IMR-90 (cell line): Measurements from ENCODE around the gene KRT82. TPM values are rescaled to one million over a fixed set of nuclear protein-coding genes. Genes with fewer than 3 reads are reported as not detected.

Experiments used
- ATAC-seq: fragments of 200-7000 bp; cut with Tn5 transposase; 2 replicates; pipeline ENCODE4 v1.9.1; 2020; ENCODE audit warnings: low read depth, mild to moderate bottlenecking, moderate library complexity
- BruUV-seq: library from RNA; stranded (reverse); fragments of 400-500 nt; replicated peaks from 2 replicates; lab custom pipeline; 2021; lab: Mats Ljungman, UMichigan
- CTCF ChIA-PET: fragments of 300-600 bp; formaldehyde crosslinking; extraction: SDS; loops from one replicate; lab custom pipeline; 2021; ENCODE audit warnings: antibody characterized with exemption; lab: Yijun Ruan, JAX
- POLR2A ChIA-PET: fragments of 300-600 bp; sonication (Branson Sonifier 250); formaldehyde crosslinking; loops from one replicate; lab custom pipeline; 2022; ENCODE audit warnings: antibody characterized with exemption; ENCODE audit not compliant: unreplicated experiment; lab: Charles Lee
- DNase-seq: peaks from one replicate; pipeline ENCODE4 v3.0.0; 2013
- H2AFZ ChIP-seq: replicated peaks from 2 replicates; pipeline ENCODE3; 2013; ENCODE audit warnings: low read length, mild to moderate bottlenecking; ENCODE audit not compliant: poor library complexity
- H2AK5ac ChIP-seq: 2 replicates; pipeline ENCODE4 v1.6.1; 2013; ENCODE audit warnings: low read depth, low read length, inconsistent platforms
- H2AK9ac ChIP-seq: replicated peaks from 2 replicates; pipeline ENCODE3; 2013; ENCODE audit warnings: mild to moderate bottlenecking, low read depth, low read length, moderate library complexity; ENCODE audit not compliant: poor library complexity
- H2BK120ac ChIP-seq: 2 replicates; pipeline ENCODE4 v1.6.1; 2013; ENCODE audit warnings: low read depth, low read length, inconsistent platforms
- H2BK15ac ChIP-seq: 3 replicates; pipeline ENCODE4 v1.6.1; 2013; ENCODE audit warnings: low read depth, low read length, inconsistent platforms
- H2BK20ac ChIP-seq: 2 replicates; pipeline ENCODE4 v1.6.1; 2013; ENCODE audit warnings: low read depth, mild to moderate bottlenecking, inconsistent platforms, low read length, moderate library complexity
- H2BK5ac ChIP-seq: 2 replicates; pipeline ENCODE4 v1.6.1; 2013; ENCODE audit warnings: mild to moderate bottlenecking, low read depth, low read length, inconsistent platforms; ENCODE audit not compliant: poor library complexity, severe bottlenecking
- H3K14ac ChIP-seq: replicated peaks from 2 replicates; pipeline ENCODE4 v1.6.1; 2013; ENCODE audit warnings: low read depth, low read length, inconsistent platforms
- H3K18ac ChIP-seq: 2 replicates; pipeline ENCODE4 v1.6.1; 2013; ENCODE audit warnings: low read depth, low read length, control low read depth
- H3K23ac ChIP-seq: 2 replicates; pipeline ENCODE4 v1.6.1; 2013; ENCODE audit warnings: low read depth, low read length, inconsistent platforms
- H3K27ac ChIP-seq: 2 replicates; pipeline ENCODE4 v1.5.1; 2013; ENCODE audit warnings: mild to moderate bottlenecking, control low read depth, low read length; ENCODE audit not compliant: insufficient read depth
- H3K27me3 ChIP-seq: 2 replicates; pipeline ENCODE4 v1.6.1; 2013; ENCODE audit warnings: low read length; ENCODE audit not compliant: control insufficient read depth, insufficient read depth
- H3K36me3 ChIP-seq: 2 replicates; pipeline ENCODE4 v1.6.1; 2013; ENCODE audit warnings: low read length, mixed read lengths; ENCODE audit not compliant: control insufficient read depth, insufficient read depth
- H3K4ac ChIP-seq: 2 replicates; pipeline ENCODE4 v1.6.1; 2013; ENCODE audit warnings: low read depth, low read length, inconsistent platforms
- H3K4me1 ChIP-seq: 2 replicates; pipeline ENCODE4 v1.6.1; 2013; ENCODE audit warnings: low read length, mixed read lengths; ENCODE audit not compliant: control insufficient read depth, insufficient read depth
- H3K4me2 ChIP-seq: 2 replicates; pipeline ENCODE4 v1.6.1; 2013; ENCODE audit warnings: low read depth, mild to moderate bottlenecking, control low read depth, low read length, moderate library complexity
- H3K4me3 ChIP-seq: 2 replicates; pipeline ENCODE4 v1.5.1; 2013; ENCODE audit warnings: low read depth, mild to moderate bottlenecking, control low read depth, low read length, moderate library complexity; ENCODE audit not compliant: insufficient read depth
- H3K56ac ChIP-seq: 2 replicates; pipeline ENCODE4 v1.6.1; 2013; ENCODE audit warnings: low read length, inconsistent platforms; ENCODE audit not compliant: insufficient read depth; ENCODE audit errors: extremely low read depth
- H3K79me1 ChIP-seq, 2 experiments: 2 replicates each; pipeline ENCODE4 v1.6.1; 2013; ENCODE audit warnings: low read length in 2 of 2, inconsistent platforms in 1 of 2, low read depth in 1 of 2
- H3K9ac ChIP-seq: 2 replicates; pipeline ENCODE4 v1.6.1; 2013; ENCODE audit warnings: low read depth, low read length, control low read depth
- H3K9me1 ChIP-seq: 2 replicates; pipeline ENCODE4 v1.6.1; 2013; ENCODE audit warnings: low read length, inconsistent platforms; ENCODE audit not compliant: insufficient read depth
- H3K9me3 ChIP-seq: 2 replicates; pipeline ENCODE4 v1.6.1; 2013; ENCODE audit warnings: low read length; ENCODE audit not compliant: control insufficient read depth, insufficient read depth
- H4K20me1 ChIP-seq: 2 replicates; pipeline ENCODE4 v1.6.1; 2013; ENCODE audit warnings: low read length, inconsistent platforms; ENCODE audit not compliant: insufficient read depth
- H4K5ac ChIP-seq: 2 replicates; pipeline ENCODE4 v1.6.1; 2013; ENCODE audit warnings: mild to moderate bottlenecking, low read depth, low read length, control low read depth
- H4K8ac ChIP-seq, 2 experiments: 2 replicates each; pipeline ENCODE4 v1.6.1; 2013; ENCODE audit warnings: low read depth in 2 of 2, low read length in 2 of 2, control low read depth in 1 of 2, inconsistent platforms in 1 of 2
- H4K91ac ChIP-seq: 2 replicates; pipeline ENCODE4 v1.6.1; 2013; ENCODE audit warnings: low read depth, low read length, inconsistent platforms; ENCODE audit not compliant: insufficient read depth
- CHD1 ChIP-seq: IDR thresholded peaks from 2 replicates; pipeline ENCODE4 v1.6.1; 2012; ENCODE audit warnings: low read depth, low read length, improper control_type of control experiment
- ELK1 ChIP-seq: fragments of 150-350 bp; IDR thresholded peaks from 2 replicates; pipeline ENCODE4 v1.6.1; 2016; ENCODE audit warnings: low read depth, mild to moderate bottlenecking, low read length, moderate library complexity, borderline replicate concordance
- FOS ChIP-seq: fragments of 150-350 bp; IDR thresholded peaks from 2 replicates; pipeline ENCODE4 v1.6.1; 2016; ENCODE audit warnings: low read depth, low read length
- MAFK ChIP-seq: IDR thresholded peaks from 2 replicates; pipeline ENCODE4 v1.6.1; 2012; ENCODE audit warnings: low read depth, low read length, improper control_type of control experiment
- MAZ ChIP-seq: IDR thresholded peaks from 2 replicates; pipeline ENCODE4 v1.6.1; 2012; ENCODE audit warnings: low read depth, mild to moderate bottlenecking, low read length, improper control_type of control experiment, moderate library complexity, borderline replicate concordance
- MXI1 ChIP-seq: IDR thresholded peaks from 2 replicates; pipeline ENCODE4 v1.6.1; 2012; ENCODE audit warnings: low read depth, mild to moderate bottlenecking, low read length, moderate library complexity, borderline replicate concordance
- RAD21 ChIP-seq: IDR thresholded peaks from 2 replicates; pipeline ENCODE4 v1.6.1; 2012; ENCODE audit warnings: low read length, improper control_type of control experiment
- RFX5 ChIP-seq: IDR thresholded peaks from 2 replicates; pipeline ENCODE4 v1.8.0; 2012; ENCODE audit warnings: low read depth, mild to moderate bottlenecking, low read length, moderate library complexity
- SMC3 ChIP-seq: fragments of 150-350 bp; IDR thresholded peaks from 2 replicates; pipeline ENCODE4 v1.6.1; 2016; ENCODE audit warnings: low read depth, mild to moderate bottlenecking, antibody characterized with exemption, low read length, moderate library complexity
- USF2 ChIP-seq: fragments of 150-350 bp; IDR thresholded peaks from 2 replicates; pipeline ENCODE4 v1.6.1; 2017; ENCODE audit warnings: mild to moderate bottlenecking, antibody characterized with exemption, low read length, low read depth
- WGBS, 2 experiments: methylation state at CpG; one replicate each; pipeline versions ENCODE4 v1.1.5 to v1.1.7; 2013; ENCODE audit warnings: missing lambda C conversion rate in 2 of 2; ENCODE audit not compliant: insufficient read length in 1 of 2; ENCODE audit errors: extremely low coverage in 2 of 2; 5-methylcytosine and 5-hydroxymethylcytosine counted together
- dilution Hi-C: fragments of 300-500 bp; cut with HindIII; formaldehyde crosslinking; loops from one replicate; pipeline ENCODE4 v1.14.3; 2018; ENCODE audit warnings: low sequenced_read_pairs; ENCODE audit not compliant: unreplicated experiment
- in situ Hi-C: fragments of 300-500 bp; cut with MboI; formaldehyde crosslinking; loops from 3 replicates; pipeline ENCODE4 v1.14.3; 2019; ENCODE audit warnings: low sequenced_read_pairs, inconsistent platforms, mixed read lengths
- intact Hi-C: fragments of 100-400 bp; cut with micrococcal nuclease; formaldehyde crosslinking; loops from 2 replicates; pipeline ENCODE4 v1.10.0; 2022
- polyA plus RNA-seq, 3 experiments: library from polyadenylated mRNA; depleted of rRNA; stranded (reverse); fragments of >200 nt; gene quantifications; 2 replicates each; pipeline ENCODE4 v1.2.3, GENCODE V29; 2012; ENCODE audit warnings: low replicate concordance in 1 of 3
- total RNA-seq: library from RNA; depleted of rRNA; stranded (reverse); fragments of >200 nt; gene quantifications from 2 replicates; pipeline ENCODE4 v1.2.3, GENCODE V29; 2012

KRT82 gene
- total and polyA plus RNA-seq, 2 of the 4 experiments (the other 2 are of a cell fraction) = not detected

- Histone ChIP-seq H3K18ac (no peak overlapping the region), H2AK9ac (no peak overlapping the region), H3K56ac (no peak overlapping the region), H2BK120ac (no peak overlapping the region), H3K23ac (no peak overlapping the region), H4K91ac (no peak overlapping the region), H3K9ac (no peak overlapping the region), H2AK5ac (no peak overlapping the region), H4K20me1 (no peaks in the 10 kb centered on the region), H3K9me3 (no peaks in the 10 kb centered on the region), H2BK5ac (no peak overlapping the region), H3K4me3 (no peak overlapping the region), H3K79me1 (no peaks in the 10 kb centered on the region), H3K4me2 (no peak overlapping the region), H2BK20ac (no peak overlapping the region), H3K4me1 (no peaks in the 10 kb centered on the region; the same call in 1 of the 2 replicates), H3K14ac (no peak overlapping the region), H3K4ac (no peak overlapping the region), H3K27ac (no peak overlapping the region), H2AFZ (no peak overlapping the region), H2BK15ac (no peak overlapping the region), H4K5ac (no peak overlapping the region), H3K27me3 (peaks cover 2% of the 10 kb centered on the region; the same call in 1 of the 2 replicates), H3K9me1 (no peaks in the 10 kb centered on the region), H4K8ac (no peak overlapping the region), H3K36me3 (no peaks in the 10 kb centered on the region)
- ChIA-PET CTCF (no interaction called here), POLR2A (no interaction called here)
- TF ChIP-seq SMC3 = no peak
- TF ChIP-seq MAFK = no peak
- TF ChIP-seq MAZ = no peak
- no peak for TF ChIP-seq ELK1
- TF ChIP-seq MXI1 = no peak
- no peak for TF ChIP-seq RFX5
- TF ChIP-seq USF2 = no peak
- no peak for TF ChIP-seq FOS
- TF ChIP-seq CHD1 = no peak
- no peak for TF ChIP-seq RAD21
- BruUV-seq = no TSS peak
- dilution Hi-C loops = no loop called here
- ATAC-seq (no peak), DNase-seq (no peak)
- in situ Hi-C loops = no loop called here
- no CpG with 5 or more reads among the region's 8 CpGs for WGBS, 2 experiments
- intact Hi-C loops = no loop called here
Observed at GRCh38 chr12:52438305-52439301, 32.5 kb upstream of the KRT82 start.
